ENCODE data around the gene IFIT3.
"Not testable (repeated sequence)": the region's sequence is repeated elsewhere in the genome, so short reads cannot be mapped to it uniquely, and the experiment has no call there.

GRCh38 chr10:89285303-89285702 is 42.5 kb upstream of the IFIT3 start:
- TF ChIP-seq TBP (optimal IDR thresholded peaks at IDR 0.05; ENCODE audit: low read depth, low read length); ATF1 (CRISPR knock-in tag; IDR thresholded peaks at IDR 0.05); ATF1 (tag; IDR thresholded peaks at IDR 0.05); CTCF (IDR thresholded peaks at IDR 0.05 in 2 of 3, conservative IDR thresholded peaks at IDR 0.05 in 1 of 3; ENCODE audit: insufficient read depth in 2 of 3, low read depth in 1 of 3, low read length in 3 of 3); FOXA1 (IDR thresholded peaks at IDR 0.05; ENCODE audit: borderline replicate concordance); ARNT (IDR thresholded peaks at IDR 0.05); GATA2 (CRISPR knock-in tag; IDR thresholded peaks at IDR 0.05); FOXP1 (CRISPR knock-in tag; IDR thresholded peaks at IDR 0.05); ZNF184 (CRISPR knock-in tag; IDR thresholded peaks at IDR 0.05); MBD2 (IDR thresholded peaks at IDR 0.05; ENCODE audit: borderline replicate concordance, low read depth); NFYB (IDR thresholded peaks at IDR 0.05; ENCODE audit: extremely low read depth, insufficient read length); ZNF3 (CRISPR knock-in tag; IDR thresholded peaks at IDR 0.05); EZH2 (IDR thresholded peaks at IDR 0.05; ENCODE audit: borderline replicate concordance, low read depth, low read length); ZNF253 (CRISPR knock-in tag; conservative IDR thresholded peaks at IDR 0.05): not testable (repeated sequence)
- TF ChIP-seq, protein P1, sequence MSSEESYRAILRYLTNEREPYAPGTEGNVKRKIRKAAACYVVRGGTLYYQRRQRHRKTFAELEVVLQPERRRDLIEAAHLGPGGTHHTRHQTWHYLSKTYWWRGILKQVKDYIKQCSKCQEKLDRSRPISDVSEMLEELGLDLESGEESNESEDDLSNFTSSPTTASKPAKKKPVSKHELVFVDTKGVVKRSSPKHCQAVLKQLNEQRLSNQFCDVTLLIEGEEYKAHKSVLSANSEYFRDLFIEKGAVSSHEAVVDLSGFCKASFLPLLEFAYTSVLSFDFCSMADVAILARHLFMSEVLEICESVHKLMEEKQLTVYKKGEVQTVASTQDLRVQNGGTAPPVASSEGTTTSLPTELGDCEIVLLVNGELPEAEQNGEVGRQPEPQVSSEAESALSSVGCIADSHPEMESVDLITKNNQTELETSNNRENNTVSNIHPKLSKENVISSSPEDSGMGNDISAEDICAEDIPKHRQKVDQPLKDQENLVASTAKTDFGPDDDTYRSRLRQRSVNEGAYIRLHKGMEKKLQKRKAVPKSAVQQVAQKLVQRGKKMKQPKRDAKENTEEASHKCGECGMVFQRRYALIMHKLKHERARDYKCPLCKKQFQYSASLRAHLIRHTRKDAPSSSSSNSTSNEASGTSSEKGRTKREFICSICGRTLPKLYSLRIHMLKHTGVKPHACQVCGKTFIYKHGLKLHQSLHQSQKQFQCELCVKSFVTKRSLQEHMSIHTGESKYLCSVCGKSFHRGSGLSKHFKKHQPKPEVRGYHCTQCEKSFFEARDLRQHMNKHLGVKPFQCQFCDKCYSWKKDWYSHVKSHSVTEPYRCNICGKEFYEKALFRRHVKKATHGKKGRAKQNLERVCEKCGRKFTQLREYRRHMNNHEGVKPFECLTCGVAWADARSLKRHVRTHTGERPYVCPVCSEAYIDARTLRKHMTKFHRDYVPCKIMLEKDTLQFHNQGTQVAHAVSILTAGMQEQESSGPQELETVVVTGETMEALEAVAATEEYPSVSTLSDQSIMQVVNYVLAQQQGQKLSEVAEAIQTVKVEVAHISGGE (CRISPR knock-in tag; IDR thresholded peaks at IDR 0.05), result not testable (repeated sequence)

Measured in K562 (cell line).